Fibroblast of skin of left quadriceps (primary cell): Measurements from ENCODE around the gene CYB5R3.

Experiments used
- DNase-seq, 2 experiments: peaks; one replicate each; pipeline ENCODE4 v3.0.0-alpha.2; 2013; ENCODE audit warnings: low read depth in 2 of 2

CYB5R3 gene

DNA sequence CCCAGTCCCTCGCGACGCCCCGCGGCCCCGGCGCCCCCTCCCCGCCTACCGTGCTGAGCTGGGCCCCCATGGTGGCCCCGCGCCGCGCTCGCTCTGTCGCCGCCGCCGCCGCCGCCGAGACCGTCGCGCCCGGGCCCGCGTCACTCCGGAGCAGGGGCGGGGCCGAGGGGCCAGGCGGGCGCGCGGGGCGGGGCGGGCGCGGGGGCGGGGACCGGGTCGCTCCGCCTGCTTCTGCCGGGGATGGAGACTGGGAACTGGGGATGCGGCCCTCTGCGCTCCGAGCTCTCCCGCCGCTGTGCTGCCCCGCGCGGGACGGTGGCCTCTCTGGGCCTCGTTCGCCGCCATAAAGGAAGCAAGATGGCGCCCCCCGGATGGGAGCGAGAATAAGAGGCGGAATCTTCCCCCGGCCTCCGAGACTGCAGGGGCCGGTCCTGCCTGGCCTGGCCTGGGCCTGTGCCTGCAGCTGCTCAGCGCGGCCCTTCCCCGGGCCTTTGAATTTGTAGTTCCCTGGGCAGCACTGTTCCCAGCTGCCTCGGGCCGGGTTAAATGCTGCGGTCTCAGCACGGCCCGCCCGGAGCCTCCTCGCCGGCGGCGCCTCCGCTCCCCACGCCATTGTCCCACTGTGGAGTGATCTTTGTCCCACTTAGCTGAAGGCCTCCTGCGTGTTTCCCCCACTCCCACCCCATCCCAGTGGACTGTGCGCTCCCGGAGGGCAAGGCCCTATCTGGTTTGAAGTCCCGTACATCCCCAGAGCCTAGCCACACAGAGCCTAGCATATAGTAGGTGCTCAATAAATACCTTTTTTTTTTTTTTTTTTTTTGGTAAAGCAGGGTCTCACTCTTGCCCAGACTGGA lies at the start of gene CYB5R3:
TSS of gene CYB5R3 (minus strand) at position 147 of the 854 bp plus-strand sequence. CDS start at position 70, 77 bp downstream.
- peak; percentile 59 to 64 for DNase-seq

DNA sequence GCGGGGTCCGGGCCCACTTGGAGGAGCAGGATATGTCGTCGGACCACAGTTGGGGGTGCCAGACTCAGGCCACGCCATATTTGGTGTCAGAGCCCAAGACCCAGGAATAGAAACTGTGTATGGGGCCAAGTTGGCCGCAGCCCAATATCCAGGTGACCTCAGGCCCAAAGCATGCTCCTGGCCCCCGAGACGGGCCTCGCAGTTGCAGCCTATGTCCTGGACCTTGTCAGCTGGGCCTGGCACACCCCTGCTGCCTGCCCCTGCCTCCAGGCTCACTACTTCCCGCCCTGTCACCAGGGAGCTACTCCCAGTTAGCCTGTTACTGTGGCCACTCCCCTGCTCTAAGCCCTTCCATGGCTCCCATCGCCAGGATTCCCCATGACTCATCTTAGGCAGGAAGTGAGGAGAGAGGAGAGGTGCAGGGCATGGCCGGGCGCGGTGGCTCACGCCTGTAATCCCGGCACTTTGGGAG lies 48.4 kb upstream of the CYB5R3 start:
- peak; percentile 34 to 37 for DNase-seq

DNA sequence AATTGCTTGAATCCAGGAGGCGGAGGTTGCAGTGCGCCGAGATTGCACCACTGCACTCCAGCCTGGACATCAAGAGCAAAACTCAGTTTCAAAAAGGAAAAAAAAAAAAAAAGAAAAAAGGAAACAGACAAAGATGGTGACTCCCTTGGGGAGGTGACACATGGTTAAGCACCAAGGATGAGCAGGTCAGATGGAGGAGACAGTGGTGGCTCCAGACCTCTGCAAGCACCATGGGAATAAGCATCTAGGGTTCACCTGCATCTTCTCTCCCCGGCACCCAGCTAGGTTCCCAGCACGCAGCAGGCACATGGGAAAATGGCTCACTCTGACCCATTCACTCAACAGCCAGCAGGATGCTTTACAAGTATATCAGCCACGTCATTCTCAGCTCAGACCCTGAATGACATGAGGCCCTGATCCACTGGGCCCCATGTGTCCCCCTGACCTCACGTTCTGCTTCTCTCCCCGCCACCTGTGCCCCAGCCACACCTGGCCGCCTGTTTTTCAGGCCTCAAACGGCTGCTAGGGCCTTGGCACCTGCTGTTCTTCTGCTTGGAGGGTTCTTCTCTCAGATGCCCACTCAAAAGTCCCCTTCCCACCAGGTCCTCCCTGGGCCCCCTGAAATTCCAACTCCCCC lies 47.3 kb upstream of the CYB5R3 start:
- DNase-seq, result no peak

DNA sequence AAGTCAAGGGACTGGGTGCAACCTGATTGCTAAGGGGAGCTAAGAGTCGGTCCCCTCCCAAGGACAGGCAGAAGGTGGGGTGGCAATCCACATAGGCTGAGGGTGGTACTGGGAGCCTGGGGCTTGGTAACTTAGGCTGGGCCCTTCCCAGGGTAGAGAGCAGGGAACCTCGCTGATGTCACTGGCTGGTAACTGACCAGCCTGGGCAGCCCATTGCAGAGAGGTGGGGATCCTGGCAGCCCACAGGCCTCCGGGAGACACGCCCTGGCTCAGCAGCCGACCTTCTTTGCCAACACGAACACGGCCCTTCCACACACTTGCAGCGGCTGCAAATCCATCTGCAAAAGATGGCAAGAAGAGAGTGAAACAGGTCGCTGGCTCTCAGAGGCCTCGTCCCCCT lies 46.1 kb upstream of the CYB5R3 start:
- no peak for DNase-seq

DNA sequence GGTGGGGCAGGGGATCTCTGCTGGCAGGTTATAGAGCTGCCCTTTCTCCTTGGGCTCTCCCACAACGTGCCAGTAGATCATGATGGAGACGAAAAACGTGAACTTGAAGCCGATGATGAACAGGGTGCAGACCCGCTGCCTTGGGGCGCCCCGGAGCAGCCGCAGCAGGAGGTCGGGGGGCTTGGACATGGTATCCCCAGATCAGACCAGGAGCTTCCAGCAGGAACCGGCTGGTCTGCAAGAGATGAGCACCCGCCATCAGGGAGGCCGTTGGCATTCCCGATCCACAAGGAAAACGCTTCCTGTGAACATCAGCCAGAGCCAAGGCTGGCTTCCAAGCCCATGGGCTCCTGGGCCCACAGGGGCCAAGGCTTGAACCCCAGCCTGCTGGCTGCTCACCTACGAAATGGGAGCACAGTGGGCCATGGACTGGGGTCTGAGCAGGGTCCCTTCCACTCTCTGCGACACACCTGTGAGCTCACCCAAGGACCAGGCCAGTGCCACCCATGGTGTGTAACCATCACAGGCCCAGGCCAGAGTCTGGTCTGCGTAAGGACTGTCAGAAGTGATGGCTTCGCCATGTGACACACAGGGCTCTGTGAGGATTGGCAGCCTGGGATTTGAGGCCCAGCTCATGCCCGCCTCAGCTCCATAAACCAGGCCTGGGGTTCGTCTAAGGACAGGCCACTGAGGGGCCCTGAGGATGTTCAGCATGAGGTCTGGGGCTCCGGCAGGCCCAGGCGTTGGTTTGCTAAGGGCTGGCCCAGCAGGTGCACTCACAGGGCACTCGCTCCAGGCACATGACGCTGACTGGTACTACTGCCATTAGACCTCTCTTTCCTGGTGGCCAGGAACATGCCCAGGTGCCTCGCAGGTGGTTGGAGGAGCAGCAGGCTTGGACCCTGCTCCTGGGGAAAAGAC lies 44.8 kb upstream of the CYB5R3 start:
- DNase-seq, result no peak

DNA sequence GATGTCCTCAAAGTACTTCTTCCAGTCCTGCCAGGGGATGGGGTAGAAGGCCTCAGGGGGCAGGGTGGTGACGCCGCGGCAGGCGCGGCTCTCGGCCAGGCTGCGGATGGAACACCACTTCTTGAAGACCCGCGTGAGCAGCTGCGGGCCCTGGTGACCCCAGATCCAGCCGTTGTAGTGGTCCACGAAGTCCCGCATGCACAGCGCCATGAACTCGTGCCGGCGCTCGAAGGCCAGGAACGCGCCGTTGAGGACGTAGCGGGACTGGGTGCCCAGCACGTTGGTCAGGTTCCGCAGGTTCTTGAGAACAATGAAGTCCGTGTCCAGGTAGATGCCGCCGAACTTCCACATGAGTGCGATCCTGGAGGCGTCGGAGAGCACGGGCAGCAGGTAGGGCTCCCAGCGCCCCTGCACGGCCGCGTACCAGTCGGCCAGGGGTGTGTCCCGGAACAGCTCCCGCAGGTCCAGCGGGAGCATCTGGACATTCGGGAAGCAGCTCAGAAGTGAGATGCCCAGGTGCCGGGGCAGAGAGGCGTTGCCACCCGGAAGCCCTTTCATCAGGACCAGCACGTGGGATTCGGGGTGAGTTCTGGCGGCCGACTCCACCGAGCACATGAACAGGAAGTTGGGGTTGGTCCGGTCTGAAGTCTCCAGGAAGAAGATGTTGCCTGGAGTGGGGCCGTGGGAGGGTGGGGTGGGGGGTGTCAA lies 44.0 kb upstream of the CYB5R3 start:
- DNase-seq, result no peak

DNA sequence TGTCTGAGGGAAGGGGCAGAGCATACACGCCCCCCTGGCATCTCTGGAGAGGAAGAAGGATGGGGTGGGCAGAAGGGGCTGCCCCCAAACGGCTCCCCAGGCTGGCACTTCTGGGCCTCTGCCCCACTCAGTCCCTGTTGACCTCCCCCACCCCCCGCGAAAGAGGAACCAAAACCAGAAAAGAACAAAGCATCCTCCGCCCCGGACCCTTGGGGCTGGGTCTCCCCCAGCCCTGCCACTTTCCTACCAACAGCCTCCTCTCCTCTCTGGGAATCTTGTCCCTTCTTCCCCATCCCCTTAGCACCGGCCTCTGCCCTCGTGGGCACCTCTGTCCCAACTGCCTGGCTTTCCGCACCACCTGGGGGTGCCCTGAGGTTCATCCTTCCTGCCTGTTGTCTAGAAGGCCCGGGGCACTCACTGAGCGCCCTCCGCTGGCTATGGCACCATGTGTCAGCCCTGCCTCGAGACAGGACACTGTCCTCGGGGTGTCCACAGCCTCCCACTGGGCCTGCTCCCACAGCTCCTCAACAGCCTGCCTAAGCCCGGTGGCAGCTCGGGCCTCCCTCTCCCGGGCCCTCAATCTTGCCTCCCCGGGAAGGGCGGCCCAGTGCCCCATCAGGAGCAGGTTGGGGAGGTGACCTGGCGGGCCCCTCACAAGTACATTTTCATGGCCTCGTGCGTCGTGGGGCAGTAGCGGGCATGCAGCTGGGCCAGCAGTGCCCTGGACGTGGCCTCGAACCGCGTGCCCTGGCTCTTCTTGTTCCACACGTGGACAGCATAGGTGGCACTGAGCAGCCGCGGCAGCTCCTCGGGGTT lies 43.3 kb upstream of the CYB5R3 start:
- DNase-seq, result no peak

DNA sequence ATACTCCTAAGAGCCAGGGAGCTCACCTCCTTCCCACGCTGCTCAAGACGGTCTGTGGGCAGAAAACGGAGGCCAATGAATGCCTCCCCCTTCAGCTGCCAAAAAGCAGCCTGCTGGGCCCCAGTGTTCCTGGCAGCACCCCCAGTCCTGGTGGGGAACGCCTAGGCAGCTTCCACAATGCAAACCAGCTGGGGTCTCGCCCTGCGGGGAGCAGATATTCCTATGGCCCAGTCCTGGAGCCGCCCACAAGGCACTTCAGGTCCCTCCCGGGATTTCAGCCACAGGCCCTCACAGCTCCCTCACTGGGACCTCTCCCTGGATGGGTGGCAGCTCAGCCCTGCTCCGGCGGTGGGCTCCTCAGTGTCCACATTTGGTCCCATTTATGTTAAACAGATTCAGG lies 42.2 kb upstream of the CYB5R3 start:
- DNase-seq, result no peak

DNA sequence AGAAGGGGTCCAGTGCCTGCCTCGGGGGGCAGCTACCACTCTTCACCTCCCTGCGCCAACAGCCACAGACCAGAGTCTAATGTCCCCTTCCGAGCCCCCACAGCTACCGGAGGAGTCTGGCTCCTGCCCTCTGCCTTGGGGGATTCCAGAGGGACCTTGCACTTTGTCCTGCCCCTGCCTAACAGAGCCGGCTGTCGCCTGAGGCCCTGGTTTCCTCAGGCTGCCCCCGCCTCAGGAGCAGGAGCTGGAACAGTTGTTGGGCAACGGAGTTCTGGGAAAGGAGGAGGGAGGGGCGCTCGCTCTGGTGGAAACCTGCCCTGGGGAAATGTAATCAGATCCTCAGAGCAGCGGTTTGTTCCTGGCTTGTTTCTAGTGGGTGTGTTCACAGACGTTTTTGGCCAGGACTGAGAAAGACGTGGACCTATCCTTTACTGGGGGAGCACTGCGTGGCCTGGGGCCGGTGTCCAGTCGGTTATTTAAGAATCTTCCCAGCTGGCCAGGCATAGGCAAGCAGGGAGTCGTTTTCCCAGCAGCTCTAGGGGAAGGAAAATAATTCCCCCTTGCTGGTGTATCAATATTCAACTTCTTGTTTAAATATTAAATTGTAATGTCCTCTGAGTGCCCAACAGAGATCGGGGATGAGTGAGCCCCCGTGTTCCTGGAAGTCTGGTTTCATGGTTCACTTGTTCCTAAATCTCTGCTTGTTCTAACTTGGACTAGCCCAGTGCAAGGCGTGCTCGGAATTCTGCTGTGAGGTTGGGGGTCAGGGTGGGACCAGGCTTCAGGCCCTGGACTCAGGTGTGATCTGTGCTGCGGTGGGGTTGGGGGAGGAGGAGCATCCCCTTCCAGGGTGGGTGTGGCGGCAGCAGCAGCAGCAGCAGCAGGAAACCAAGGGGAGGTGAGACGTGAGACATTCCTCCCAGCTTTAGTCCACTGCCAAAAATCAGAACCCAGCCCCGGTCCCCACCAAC lies 39.3 kb upstream of the CYB5R3 start:
- peak; percentile 78 to 83 for DNase-seq

DNA sequence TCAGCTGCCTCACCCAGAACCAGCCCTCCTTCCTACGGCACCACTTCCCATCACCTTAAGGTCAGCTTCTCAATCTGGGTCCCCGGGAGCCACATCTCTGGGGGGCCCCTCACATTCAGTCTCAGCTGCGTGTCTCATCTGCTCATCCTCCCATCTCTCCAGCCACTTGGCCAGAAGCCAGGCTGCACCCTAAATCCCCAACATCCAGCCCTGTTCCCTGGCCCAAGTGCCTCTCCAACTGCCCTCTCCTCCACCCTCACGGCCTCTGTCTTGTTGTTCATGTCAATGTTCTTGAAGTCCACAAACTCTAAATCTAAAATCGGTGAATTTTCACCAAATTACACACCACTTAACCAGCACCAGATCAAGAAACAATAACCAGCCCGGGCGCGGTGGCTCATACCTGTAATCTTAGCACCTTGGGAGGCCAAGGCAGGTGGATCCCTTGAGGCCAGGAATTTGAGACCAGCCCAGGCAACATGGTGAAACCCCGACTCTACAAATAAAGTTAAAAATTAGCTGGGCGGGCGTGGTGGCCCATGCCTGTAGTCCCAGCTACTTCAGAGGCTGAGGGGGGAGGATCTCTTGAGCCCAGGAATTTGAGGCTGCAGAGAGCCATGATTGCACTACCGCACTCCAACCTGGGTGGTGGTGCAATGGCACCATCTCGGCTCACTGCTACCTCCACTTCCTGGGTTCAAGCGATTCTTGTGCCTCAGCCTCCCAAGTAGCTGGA lies 37.7 kb upstream of the CYB5R3 start:
- DNase-seq, result no peak

DNA sequence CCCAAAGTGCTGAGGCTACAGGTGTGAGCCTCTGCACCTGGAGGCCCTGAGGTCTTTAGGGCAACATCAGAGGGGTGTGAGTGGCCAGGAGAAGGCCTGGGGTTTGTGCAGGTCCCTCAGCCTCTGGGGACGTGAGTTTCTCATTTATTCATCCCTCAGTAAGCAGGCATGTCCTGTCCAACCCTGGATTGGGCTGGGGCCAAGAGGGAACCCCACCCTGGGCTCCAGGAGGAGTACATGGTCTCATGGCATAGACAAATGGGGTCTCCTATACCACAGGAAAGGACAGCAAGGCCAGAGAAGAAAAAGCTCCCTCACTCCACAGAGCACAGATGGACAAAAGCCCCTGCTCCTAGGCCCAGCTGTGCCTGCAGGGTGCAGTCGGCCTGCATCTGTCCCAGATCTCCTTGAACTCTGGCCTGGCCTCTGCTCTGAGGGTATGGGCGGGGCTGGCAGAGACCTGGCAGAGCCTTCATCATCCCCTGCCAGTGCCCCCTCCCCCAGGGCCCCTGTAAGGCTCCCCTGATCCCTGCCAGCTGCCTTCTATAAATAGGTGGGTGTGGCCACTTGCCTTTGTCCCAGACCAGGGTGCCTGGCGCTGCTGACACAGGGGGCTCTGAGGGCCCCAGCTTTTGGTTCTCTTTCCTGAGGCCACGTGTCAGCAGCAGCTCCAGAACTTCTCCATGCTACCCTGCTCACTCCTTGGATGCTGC lies 36.9 kb upstream of the CYB5R3 start:
- DNase-seq, result no peak

DNA sequence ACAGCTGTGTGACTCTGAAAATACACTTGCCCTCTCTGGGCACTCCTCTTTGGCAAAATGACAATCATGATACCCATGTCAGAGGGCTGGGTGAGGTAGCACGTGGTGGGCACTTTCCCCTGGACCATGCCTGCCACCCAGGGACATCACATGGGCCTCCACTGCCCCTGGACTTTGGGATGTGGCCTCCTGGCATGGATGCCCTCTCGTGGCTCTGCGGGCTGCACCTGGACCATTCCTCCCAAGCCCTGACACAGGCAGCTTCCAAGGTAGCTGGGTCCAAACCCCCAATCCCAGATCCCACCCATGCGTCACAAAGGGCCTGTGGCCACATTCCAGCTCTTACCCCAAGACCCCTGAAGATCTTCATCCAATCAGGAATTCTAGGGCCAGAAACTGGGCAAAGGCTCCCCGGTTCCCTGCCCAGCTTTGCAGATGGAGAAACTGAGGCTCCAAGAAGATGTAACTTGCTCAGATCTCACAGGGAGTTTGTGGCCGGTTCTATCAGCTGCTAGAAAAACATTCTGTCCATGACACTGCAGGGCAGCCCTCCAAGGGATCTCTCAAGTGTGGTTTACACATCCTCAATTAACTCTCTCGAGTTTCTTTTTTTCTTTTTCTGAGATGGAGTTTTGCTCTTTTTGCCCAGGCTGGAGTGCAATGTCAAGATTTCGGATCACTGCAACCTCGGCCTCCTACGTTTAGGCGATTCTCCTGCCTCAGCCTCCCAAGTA lies 35.4 kb upstream of the CYB5R3 start:
- DNase-seq, result no peak

DNA sequence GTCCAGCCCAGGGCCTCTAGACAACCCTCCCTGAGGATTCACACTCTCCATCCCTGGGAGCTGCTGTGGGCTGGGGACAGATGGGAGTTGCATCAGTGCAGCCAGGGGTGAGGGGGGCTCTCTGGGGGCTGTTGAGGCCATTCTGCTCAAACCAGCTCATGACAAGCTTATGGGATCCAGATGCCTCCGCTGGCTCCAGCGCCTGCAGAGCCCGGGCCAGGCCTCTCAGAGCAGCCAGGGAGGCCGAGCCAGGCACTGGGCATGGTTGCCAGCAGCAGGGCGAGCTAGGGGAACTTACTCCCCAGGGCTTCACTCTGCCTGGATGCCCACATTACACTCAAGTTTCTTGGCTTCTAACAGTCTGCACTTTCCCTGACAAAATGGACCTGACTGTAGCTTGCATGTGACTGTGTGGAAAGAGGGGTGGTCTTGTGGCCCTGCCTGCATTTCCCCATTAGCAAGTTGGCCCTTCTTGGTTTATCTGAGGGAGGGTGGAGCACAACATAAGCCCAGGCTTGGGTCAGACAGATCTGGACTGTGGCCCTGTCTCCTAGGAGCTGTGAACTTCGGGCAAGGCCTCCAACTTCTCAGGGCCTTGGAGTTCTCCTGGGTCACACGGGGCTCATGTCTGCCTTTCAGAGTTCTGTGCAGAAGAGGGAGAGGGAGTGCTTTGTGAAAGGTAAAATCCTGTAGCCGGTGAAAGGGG lies 34.5 kb upstream of the CYB5R3 start:
- no peak for DNase-seq

DNA sequence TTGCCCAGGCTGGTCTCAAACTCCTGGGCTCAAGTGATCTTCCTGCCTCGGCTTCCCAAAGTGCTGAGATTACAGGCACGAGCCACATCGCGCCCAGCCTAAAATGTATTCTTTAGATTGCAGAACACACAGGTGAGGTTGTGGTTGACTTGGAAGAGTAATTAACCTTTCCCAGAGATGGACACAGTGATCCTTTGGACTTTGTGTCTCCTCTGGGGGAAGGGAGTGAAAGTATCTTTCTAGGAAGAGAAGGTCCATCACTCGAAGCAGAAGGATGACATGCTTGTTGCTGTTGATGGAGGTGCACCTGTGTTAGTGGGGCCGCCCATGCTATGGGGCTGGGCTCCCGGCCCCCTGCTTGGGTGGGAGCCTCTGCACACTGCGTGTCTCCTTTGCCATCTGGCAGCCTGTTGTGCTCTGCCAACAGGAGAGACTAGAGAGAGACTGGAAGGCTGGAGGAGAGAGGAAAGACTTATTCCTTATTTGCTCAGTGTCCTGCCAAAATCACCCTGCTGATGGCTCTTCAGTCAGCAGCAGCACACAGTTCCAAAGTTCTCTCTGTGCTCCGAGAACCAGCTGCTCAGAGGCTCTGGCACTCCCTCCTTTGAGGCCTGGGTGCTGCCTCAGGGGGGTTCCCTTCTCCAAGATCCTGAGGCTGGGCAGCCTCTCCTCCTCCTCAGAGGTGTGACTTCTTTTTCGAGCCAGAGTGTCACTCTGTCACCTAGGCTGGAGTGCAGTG lies 33.1 kb upstream of the CYB5R3 start:
- DNase-seq, result no peak

DNA sequence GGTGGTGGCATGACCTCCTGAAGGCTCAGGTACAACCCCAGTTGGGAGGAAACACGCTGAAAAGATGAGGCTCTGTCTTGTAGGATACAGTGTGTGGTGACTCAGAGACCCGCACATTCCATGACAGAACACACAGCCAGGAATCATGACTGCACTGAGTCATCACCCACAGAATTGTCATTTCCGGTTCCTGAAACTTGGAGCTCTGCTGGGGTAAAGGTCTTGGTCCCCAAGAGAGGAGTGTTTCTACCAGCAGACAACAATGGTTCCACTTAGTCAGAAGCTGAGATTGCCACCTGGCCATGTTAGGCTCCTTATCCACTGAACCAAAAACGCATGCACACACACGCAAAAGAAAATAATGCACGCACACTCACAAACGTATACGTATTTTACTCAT lies 31.5 kb upstream of the CYB5R3 start:
- peak; percentile 86 for DNase-seq

DNA sequence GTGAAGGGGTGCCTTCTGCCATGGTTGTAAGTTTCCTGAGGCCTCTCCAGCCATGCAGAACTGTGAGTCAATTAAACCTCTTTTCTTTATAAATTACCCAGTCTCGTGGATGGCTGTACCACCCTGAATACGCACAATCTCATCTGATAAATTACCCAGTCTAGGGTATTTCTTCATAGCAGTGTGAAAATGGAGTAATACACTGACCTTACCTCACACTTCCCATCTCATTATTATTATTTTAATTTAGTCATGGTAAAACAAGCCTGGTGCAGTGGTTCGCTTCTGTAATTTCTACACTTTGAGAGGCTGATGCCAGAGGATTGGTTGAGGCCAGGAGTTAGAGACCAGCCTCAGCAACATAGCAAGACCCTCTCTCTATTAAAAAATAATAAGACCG lies 30.5 kb upstream of the CYB5R3 start:
- DNase-seq, result no peak
